Peyer's patch (tissue), 4 donors: ENCODE results near the gene PTH1R. TPM values are rescaled to one million over a fixed set of nuclear protein-coding genes. Genes with fewer than 3 reads are reported as not detected.

Experiments
- DNase-seq, 3 donors: peaks; one replicate each; pipeline ENCODE4 v3.0.0-alpha.2; 2017 to 2019
- H3K27ac ChIP-seq, 4 donors: fragments of 200-600 bp; sonication (generic); one replicate each; pipeline ENCODE4 v1.5.1; 2016 to 2019
- H3K27me3 ChIP-seq, 2 donors: fragments of 200-600 bp; sonication (generic); one replicate each; pipeline ENCODE4 v1.5.1; 2019
- H3K36me3 ChIP-seq, 3 donors: fragments of 200-600 bp; sonication (generic); one replicate each; pipeline ENCODE4 v1.5.1; 2016 to 2019
- H3K4me1 ChIP-seq, 4 donors: fragments of 200-600 bp; sonication (generic); one replicate each; pipeline ENCODE4 v1.5.1; 2016 to 2019
- H3K4me3 ChIP-seq, 4 donors: fragments of 200-600 bp; sonication (generic); 1 replicate in 3 of 4; 2 replicates in 1 of 4; pipeline ENCODE4 v1.5.1; 2016 to 2019; ENCODE audit warnings: mild to moderate bottlenecking in 1 of 4
- H3K9me3 ChIP-seq, 4 donors: fragments of 200-600 bp; sonication (generic); one replicate each; pipeline ENCODE4 v1.5.1; 2016 to 2019; ENCODE audit warnings: mild to moderate bottlenecking in 1 of 4
- POLR2A ChIP-seq, 2 donors: fragments of 450-650 bp; IDR thresholded peaks; one replicate each; pipeline ENCODE4 v1.5.1; 2017; ENCODE audit warnings: antibody characterized with exemption in 2 of 2, mild to moderate bottlenecking in 2 of 2, moderate library complexity in 2 of 2
- total RNA-seq, 4 donors: library from RNA; depleted of rRNA; stranded (reverse); fragments of >200 nt; gene quantifications; one replicate each; pipeline ENCODE4 v1.1.0, GENCODE V29; 2016
- TF ChIP-seq, protein P1 (sequence below), 6 experiments: fragments of 450-650 bp in 4 of 6; fragments of 200-600 bp in 2 of 6; sonication (generic) in 1 of 6; IDR thresholded peaks; one replicate each; pipeline ENCODE4 v1.5.1; 2017 to 2019; ENCODE audit warnings: antibody characterized with exemption in 6 of 6, mild to moderate bottlenecking in 3 of 6, moderate library complexity in 1 of 6

PTH1R gene
- total RNA-seq, 4 donors from 2014 or later, result 2.4 to 12.4 (median 5.7) TPM

DNA sequence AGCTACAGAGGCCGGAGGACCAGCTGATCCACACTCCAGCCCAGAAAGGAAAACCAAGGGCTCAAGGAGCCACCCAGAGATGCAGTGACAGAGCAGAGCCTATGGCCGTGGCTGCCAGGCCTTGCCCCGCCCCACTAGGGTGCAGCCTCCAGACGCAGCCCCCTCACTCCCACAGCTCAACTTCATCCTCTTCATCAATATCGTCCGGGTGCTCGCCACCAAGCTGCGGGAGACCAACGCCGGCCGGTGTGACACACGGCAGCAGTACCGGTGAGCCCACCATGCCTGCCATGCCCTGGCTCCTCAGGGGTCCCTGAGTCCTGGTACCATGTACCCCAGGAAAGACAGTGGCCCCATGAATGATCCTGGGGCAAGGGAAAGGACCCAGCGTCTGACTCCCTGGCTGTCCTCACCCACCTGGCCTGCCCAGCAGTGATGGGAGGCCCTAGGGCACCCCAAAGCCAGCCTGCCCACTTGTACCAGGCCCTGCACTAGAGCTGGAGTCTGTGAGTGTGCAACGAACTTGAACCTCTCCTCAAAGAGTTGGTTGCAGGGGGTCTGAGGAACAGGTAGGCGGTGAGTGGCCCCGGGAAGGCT lies 24.2 kb downstream of the PTH1R start:
- no peak for TF ChIP-seq POLR2A (IDR thresholded peaks at IDR 0.05)
- TF ChIP-seq, protein P1, sequence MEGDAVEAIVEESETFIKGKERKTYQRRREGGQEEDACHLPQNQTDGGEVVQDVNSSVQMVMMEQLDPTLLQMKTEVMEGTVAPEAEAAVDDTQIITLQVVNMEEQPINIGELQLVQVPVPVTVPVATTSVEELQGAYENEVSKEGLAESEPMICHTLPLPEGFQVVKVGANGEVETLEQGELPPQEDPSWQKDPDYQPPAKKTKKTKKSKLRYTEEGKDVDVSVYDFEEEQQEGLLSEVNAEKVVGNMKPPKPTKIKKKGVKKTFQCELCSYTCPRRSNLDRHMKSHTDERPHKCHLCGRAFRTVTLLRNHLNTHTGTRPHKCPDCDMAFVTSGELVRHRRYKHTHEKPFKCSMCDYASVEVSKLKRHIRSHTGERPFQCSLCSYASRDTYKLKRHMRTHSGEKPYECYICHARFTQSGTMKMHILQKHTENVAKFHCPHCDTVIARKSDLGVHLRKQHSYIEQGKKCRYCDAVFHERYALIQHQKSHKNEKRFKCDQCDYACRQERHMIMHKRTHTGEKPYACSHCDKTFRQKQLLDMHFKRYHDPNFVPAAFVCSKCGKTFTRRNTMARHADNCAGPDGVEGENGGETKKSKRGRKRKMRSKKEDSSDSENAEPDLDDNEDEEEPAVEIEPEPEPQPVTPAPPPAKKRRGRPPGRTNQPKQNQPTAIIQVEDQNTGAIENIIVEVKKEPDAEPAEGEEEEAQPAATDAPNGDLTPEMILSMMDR (IDR thresholded peaks at IDR 0.05), result no peak
- H3K4me1 ChIP-seq, result peaks cover 0 to 12% (median 5%) of the 10 kb centered on the region in 4 donors
- H3K9me3 ChIP-seq, result no peaks in the 10 kb centered on the region
- DNase-seq, result no peak
- H3K4me3 ChIP-seq, result no peak overlapping the region
- H3K27ac ChIP-seq, result no peak overlapping the region
- no peaks in the 10 kb centered on the region for H3K36me3 ChIP-seq
- H3K27me3 ChIP-seq, result peaks cover 0 to 8% of the 10 kb centered on the region in 2 donors

DNA sequence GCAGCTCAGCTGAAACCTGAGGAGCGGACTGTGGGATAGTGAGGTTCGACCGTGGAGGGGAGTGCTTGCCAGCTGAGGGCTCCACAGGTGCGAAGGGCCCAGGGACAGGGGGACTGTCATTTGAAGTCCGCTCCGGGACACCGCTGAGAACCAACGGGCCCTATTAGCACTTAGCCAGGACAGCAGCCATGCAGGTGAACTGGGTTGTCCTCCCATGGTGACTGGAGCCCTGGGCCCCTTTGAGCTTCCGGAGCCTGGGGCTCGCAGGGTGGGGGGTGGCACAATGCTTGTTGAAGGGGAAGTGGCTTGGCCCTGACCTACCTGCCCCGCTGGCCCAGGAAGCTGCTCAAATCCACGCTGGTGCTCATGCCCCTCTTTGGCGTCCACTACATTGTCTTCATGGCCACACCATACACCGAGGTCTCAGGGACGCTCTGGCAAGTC lies 24.7 kb downstream of the PTH1R start:
- DNase-seq, result no peak
- Histone ChIP-seq H3K36me3 (no peaks in the 10 kb centered on the region), H3K9me3 (no peaks in the 10 kb centered on the region), H3K4me1 (peaks cover 0 to 12% (median 5%) of the 10 kb centered on the region in 4 donors), H3K4me3 (no peak overlapping the region), H3K27ac (no peak overlapping the region), H3K27me3 (peaks cover 0 to 8% of the 10 kb centered on the region in 2 donors)
- TF ChIP-seq, protein P1 (IDR thresholded peaks at IDR 0.05), result no peak
- TF ChIP-seq POLR2A (IDR thresholded peaks at IDR 0.05), result no peak

DNA sequence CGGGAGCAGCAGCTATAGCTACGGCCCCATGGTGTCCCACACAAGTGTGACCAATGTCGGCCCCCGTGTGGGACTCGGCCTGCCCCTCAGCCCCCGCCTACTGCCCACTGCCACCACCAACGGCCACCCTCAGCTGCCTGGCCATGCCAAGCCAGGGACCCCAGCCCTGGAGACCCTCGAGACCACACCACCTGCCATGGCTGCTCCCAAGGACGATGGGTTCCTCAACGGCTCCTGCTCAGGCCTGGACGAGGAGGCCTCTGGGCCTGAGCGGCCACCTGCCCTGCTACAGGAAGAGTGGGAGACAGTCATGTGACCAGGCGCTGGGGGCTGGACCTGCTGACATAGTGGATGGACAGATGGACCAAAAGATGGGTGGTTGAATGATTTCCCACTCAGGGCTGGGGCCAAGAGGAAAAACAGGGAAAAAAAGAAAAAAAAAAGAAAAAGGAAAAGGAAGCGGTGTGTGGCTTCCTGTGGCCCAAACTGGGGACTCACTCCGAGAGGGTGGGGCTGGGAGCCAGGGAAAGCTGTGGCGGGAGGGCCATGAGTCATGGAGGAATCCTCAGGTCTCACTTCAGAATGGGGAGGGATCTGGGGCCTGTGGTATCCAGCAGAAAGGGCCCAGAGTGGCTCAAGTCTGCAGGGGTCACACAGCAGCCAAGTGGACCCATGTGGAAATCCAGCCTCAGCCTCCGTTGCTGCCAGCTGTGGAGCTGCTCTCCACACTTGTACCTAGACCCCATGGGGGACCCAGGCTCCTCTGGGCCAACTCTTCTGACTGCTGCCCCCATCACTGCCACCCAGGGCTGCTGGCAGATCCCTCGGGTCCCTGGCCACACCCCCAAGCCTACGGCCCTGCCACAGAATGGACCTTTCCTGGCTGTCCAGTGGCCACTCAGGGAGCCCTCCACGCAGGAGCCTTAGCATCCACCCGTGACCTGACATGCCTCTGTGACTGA lies 26.1 kb downstream of the PTH1R start:
- H3K36me3 ChIP-seq, result no peaks in the 10 kb centered on the region
- no peak for TF ChIP-seq POLR2A (IDR thresholded peaks at IDR 0.05)
- TF ChIP-seq, protein P1 (IDR thresholded peaks at IDR 0.05), result no peak
- no peak overlapping the region for H3K4me3 ChIP-seq
- H3K9me3 ChIP-seq, result no peaks in the 10 kb centered on the region
- peak in 1 of 3 donors; percentile 43 for DNase-seq
- H3K27ac ChIP-seq, result no peak overlapping the region
- H3K27me3 ChIP-seq, result peaks cover 0 to 2% of the 10 kb centered on the region in 2 donors
- peaks cover 0 to 5% (median 1%) of the 10 kb centered on the region in 4 donors for H3K4me1 ChIP-seq

DNA sequence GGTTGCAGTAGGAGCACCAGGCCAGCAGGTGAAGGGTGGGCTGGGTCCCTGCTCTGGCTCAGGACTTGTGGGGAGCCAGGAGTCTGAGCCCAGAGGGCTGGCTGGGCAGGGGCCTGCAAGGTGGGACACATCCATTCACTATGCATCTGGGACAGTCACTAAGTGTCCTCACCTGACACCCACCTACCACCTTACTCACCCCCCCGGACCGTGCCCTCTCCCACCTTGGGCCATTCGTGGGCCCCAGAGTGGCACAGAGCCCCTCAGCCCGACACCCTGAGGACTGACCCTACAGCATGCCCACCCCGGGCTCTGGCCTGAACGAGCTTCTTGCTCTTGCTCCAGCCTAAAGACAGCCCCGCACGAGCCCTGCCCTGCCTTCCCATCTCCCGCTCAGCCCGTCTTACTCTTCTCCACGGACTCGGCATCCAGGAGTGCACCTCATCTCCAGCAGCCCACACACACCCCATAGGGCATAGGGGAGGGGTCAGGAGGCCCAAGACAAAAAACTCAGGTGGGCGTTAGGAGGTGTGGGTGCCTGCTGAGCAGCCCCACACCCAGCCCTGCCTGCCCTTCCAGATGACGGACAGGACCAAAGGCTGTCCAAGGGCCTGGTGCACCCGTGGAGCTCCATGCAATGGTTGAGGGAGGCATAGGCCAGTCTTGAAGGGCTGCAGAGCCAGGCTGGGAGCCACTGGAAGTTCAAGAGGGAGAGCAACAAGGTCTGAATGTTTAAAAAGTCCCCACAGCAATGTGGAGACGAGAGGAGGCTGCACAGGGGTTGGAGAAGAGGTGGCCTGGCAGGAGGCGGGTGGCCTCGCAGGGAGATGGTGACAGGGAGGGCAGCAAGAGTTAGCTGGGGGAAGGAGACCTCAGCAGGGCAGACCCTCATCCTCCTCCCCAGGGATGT lies 27.0 kb downstream of the PTH1R start:
- peak in 1 of 3 donors; percentile 42 for DNase-seq
- no peaks in the 10 kb centered on the region for H3K9me3 ChIP-seq
- no peaks in the 10 kb centered on the region for H3K36me3 ChIP-seq
- H3K27ac ChIP-seq, result no peak overlapping the region
- TF ChIP-seq POLR2A (IDR thresholded peaks at IDR 0.05), result no peak
- H3K4me3 ChIP-seq, result no peak overlapping the region
- peaks cover 0 to 7% (median 2%) of the 10 kb centered on the region in 4 donors for H3K4me1 ChIP-seq
- H3K27me3 ChIP-seq, result no peaks in the 10 kb centered on the region

DNA sequence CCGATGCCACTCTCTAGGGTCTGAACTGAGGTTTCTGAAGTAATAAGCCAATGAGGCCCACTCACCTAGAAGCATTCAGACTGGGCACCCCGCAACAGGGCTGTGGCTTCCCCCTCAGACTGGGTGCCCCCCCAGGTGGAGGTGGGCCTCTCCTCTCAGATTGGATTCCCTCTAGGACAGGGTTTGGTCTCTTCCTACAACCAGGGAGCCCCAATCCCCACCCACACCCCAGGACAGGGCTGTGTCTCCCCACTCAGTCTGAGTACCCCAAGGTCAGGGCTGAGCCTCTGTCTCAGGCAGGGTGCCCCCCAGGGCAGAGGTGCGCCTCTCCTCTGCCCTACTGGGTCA lies 27.7 kb downstream of the PTH1R start:
- peak in 1 of 3 donors; percentile 27 for DNase-seq
- TF ChIP-seq, protein P1 (IDR thresholded peaks at IDR 0.05), result no peak
- TF ChIP-seq POLR2A (IDR thresholded peaks at IDR 0.05), result no peak
- no peak overlapping the region for H3K27ac ChIP-seq

More for the DNA sequence above, 27.7 kb downstream of the PTH1R start:
- Histone ChIP-seq H3K4me1 (peaks cover 0 to 11% (median 5%) of the 10 kb centered on the region in 4 donors), H3K36me3 (no peaks in the 10 kb centered on the region), H3K4me3 (no peak overlapping the region), H3K27me3 (no peaks in the 10 kb centered on the region), H3K9me3 (no peaks in the 10 kb centered on the region)
